ENCODE measurements around the gene ALOX5AP.

Gene ALOX5AP

GRCh38 chr13:30735025-30735871 lies at the start of gene ALOX5AP:
Gene ALOX5AP, plus strand, starts transcription at chr13:30735543. Its CDS starts 63 bp downstream, at chr13:30735606.
- no peak for DNase-seq

- DNase-seq = no peak
Measured at GRCh38 chr13:30685987-30686386, 49.4 kb upstream of the ALOX5AP start.

- DNase-seq = no peak
Measured at GRCh38 chr13:30687601-30688000, 47.7 kb upstream of the ALOX5AP start.

GRCh38 chr13:30689752-30690151 lies 45.6 kb upstream of the ALOX5AP start:
- no peak for DNase-seq

GRCh38 chr13:30690282-30691188 lies 44.8 kb upstream of the ALOX5AP start:
- DNase-seq = no peak

- DNase-seq = no peak
Measured at GRCh38 chr13:30692113-30692512, 43.2 kb upstream of the ALOX5AP start.

GRCh38 chr13:30696278-30697176 lies 38.8 kb upstream of the ALOX5AP start:
- no peak for DNase-seq

GRCh38 chr13:30697177-30697953 lies 38.0 kb upstream of the ALOX5AP start:
- DNase-seq = no peak

GRCh38 chr13:30697996-30698401 lies 37.3 kb upstream of the ALOX5AP start:
- no peak for DNase-seq

GRCh38 chr13:30698488-30699005 lies 36.8 kb upstream of the ALOX5AP start:
- DNase-seq = no peak

- DNase-seq = no peak
Measured at GRCh38 chr13:30700364-30700763, 35.0 kb upstream of the ALOX5AP start.

- DNase-seq = no peak
Measured at GRCh38 chr13:30702006-30702405, 33.3 kb upstream of the ALOX5AP start.

- DNase-seq = no peak
Measured at GRCh38 chr13:30704596-30704995, 30.7 kb upstream of the ALOX5AP start.

- DNase-seq = no peak
Measured at GRCh38 chr13:30705680-30706079, 29.7 kb upstream of the ALOX5AP start.

- DNase-seq = no peak
Measured at GRCh38 chr13:30708541-30708940, 26.8 kb upstream of the ALOX5AP start.

GRCh38 chr13:30710442-30710841 lies 24.9 kb upstream of the ALOX5AP start:
- DNase-seq = no peak

- no peak for DNase-seq
Measured at GRCh38 chr13:30711375-30711774, 24.0 kb upstream of the ALOX5AP start.

GRCh38 chr13:30711837-30712236 lies 23.5 kb upstream of the ALOX5AP start:
- no peak for DNase-seq

GRCh38 chr13:30712536-30713532 lies 22.5 kb upstream of the ALOX5AP start:
- DNase-seq = no peak

GRCh38 chr13:30714629-30715371 lies 20.5 kb upstream of the ALOX5AP start:
- DNase-seq = no peak
